ENCODE results near the gene ADGRF3. TPM values are rescaled to one million over a fixed set of nuclear protein-coding genes. Genes with fewer than 3 reads are reported as not detected.
"Not testable (repeated sequence)": the region's sequence is repeated elsewhere in the genome, so short reads cannot be mapped to it uniquely, and the experiment has no call there.

ADGRF3 gene
- total RNA-seq, 2 experiments from 2014 or later, result 0.96 to 1.3 TPM

DNA sequence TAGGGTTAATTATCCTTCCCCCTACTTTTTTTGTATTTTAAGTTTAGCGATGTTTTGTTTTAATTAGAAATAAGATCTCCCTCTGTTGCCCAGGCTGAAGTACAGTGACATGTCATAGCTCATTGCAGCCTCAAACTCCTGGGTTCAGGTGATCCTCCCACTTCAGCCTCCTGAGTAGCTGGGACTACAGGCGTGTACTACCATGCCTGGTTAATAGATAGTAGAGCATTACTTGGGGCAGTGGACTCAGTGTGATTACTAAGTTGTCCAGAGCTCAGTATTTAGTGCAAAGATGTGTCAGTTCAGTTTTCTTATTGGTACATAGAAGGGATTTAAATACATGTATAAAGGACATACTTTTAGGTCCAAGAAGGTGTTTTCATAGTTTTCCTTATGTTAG, 9.5 kb upstream of the ADGRF3 start:
- peaks cover 18% of the 10 kb centered on the region for H3K36me3 ChIP-seq (ENCODE audit: insufficient read depth, low read length)
- H3K27me3 ChIP-seq (ENCODE audit: control insufficient read depth in 1 of 2, insufficient read depth in 2 of 2, low read length in 2 of 2), result no peaks in the 10 kb centered on the region
- intact Hi-C loops (cut with DNase I, micrococcal nuclease), result no loop called here
- ChIA-PET CTCF (no interaction called here), POLR2A (interaction anchor here (1.1 kb wide), 1 partner anchor 10 kb away, joined by 3 read pairs; the partner anchor contains the start of gene SELENOI)
- Mint-ChIP-seq H3K27ac (no peak overlapping the region), H3K4me3 (no peak overlapping the region), H3K4me1 (ENCODE audit: low read depth) (peaks cover 66% of the 10 kb centered on the region), H3K36me3 (ENCODE audit: low read depth) (peaks cover 29% of the 10 kb centered on the region), H3K27me3 (no peaks in the 10 kb centered on the region), H3K9me3 (no peaks in the 10 kb centered on the region)
- ATAC-seq (ENCODE audit: poor library complexity) (no peak), DNase-seq (no peak)
- no peaks in the 10 kb centered on the region for H3K9me3 ChIP-seq (ENCODE audit: control insufficient read depth in 1 of 2, insufficient read depth in 1 of 2, low read length in 2 of 2)
- H3K4me1 ChIP-seq (ENCODE audit: insufficient read depth, low read length), result no peaks in the 10 kb centered on the region
- no peak overlapping the region for H3K4me3 ChIP-seq (ENCODE audit: low read length)
- TF ChIP-seq, protein P1, sequence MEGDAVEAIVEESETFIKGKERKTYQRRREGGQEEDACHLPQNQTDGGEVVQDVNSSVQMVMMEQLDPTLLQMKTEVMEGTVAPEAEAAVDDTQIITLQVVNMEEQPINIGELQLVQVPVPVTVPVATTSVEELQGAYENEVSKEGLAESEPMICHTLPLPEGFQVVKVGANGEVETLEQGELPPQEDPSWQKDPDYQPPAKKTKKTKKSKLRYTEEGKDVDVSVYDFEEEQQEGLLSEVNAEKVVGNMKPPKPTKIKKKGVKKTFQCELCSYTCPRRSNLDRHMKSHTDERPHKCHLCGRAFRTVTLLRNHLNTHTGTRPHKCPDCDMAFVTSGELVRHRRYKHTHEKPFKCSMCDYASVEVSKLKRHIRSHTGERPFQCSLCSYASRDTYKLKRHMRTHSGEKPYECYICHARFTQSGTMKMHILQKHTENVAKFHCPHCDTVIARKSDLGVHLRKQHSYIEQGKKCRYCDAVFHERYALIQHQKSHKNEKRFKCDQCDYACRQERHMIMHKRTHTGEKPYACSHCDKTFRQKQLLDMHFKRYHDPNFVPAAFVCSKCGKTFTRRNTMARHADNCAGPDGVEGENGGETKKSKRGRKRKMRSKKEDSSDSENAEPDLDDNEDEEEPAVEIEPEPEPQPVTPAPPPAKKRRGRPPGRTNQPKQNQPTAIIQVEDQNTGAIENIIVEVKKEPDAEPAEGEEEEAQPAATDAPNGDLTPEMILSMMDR (IDR thresholded peaks at IDR 0.05), result no peak
- no peak overlapping the region for H3K27ac ChIP-seq (ENCODE audit: low read depth in 1 of 2, low read length in 2 of 2)

DNA sequence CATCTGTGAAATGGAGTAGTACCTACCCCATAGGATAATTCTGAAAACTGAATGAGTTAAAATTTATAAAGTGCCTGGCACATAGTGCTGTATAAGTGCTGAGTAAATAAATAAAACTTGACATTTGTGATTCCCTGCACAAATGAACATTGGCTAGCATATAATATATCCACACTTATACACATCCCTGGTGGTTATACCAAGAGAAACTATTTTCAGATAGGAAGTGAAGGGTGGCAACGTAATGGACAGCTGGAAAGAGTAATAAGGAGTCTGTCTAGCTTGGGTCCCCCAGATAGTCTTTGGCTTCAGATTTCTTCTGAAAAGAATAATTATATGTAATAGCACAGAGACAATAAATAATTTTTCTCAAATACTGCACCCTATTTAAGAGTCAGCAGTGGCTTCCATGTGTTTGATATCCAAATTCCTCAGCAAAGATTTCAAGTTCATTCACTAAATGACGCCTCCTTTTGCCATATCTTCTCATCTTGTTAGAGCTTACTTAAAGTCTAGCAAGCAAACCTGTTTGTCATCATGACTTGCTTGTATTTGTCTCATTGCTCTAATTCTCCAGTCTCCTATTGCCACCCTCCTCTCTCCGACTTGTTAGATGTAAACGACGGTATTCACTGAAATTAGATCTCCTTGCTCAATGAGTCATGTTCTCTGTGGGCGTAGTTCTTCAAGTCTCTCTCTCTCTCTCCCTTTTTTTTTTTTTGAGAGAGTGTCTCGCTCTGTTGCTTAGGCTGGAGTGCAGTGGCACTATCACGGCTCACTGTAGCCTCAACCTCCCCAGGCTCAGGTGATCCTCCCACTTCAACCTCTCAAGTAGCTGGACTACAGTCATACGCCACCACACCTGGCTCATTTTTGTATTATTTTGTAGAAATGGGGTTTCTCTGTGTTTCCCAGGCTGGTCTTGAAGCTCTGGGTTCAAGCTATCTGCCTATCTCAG, 8.7 kb upstream of the ADGRF3 start:
- intact Hi-C loops (cut with DNase I, micrococcal nuclease), result no loop called here
- no peak overlapping the region for H3K27ac ChIP-seq (ENCODE audit: low read depth in 1 of 2, low read length in 2 of 2)
- TF ChIP-seq, protein P1 (IDR thresholded peaks at IDR 0.05), result no peak
- no peaks in the 10 kb centered on the region for H3K27me3 ChIP-seq (ENCODE audit: control insufficient read depth in 1 of 2, insufficient read depth in 2 of 2, low read length in 2 of 2)
- Mint-ChIP-seq H3K9me3 (no peaks in the 10 kb centered on the region), H3K4me3 (no peak overlapping the region), H3K4me1 (ENCODE audit: low read depth) (peaks cover 66% of the 10 kb centered on the region), H3K36me3 (ENCODE audit: low read depth) (peaks cover 22% of the 10 kb centered on the region), H3K27ac (no peak overlapping the region), H3K27me3 (no peaks in the 10 kb centered on the region)
- ChIA-PET POLR2A (interaction anchor here (1.1 kb wide), 1 partner anchor 9 kb away, joined by 3 read pairs; the partner anchor contains the start of gene SELENOI), CTCF (no interaction called here)
- H3K36me3 ChIP-seq (ENCODE audit: insufficient read depth, low read length), result peaks cover 18% of the 10 kb centered on the region
- ATAC-seq (ENCODE audit: poor library complexity) (no peak), DNase-seq (no peak)
- no peaks in the 10 kb centered on the region for H3K9me3 ChIP-seq (ENCODE audit: control insufficient read depth in 1 of 2, insufficient read depth in 1 of 2, low read length in 2 of 2)
- H3K4me1 ChIP-seq (ENCODE audit: insufficient read depth, low read length), result peaks cover under 1% of the 10 kb centered on the region
- no peak overlapping the region for H3K4me3 ChIP-seq (ENCODE audit: low read length)

DNA sequence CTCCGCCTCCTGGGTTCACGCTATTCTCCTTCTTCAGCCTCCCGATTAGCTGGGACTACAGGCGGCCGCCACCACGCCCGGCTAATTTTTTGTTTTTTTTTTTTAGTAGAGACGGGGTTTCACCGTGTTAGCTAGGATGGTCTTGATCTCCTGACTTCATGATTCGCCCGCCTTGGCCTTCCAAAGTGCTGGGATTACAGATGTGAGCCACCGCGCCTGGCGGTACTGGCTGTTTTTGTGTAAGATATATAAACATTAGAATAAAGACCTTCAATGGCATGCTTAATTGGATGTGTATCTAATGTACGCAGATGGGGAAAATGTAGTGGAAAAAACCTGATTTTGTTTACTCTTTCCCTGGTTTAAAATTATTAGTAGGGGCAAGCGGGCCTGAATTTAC, 7.9 kb upstream of the ADGRF3 start:
- CTCF ChIA-PET; intact Hi-C loops (cut with DNase I, micrococcal nuclease); H3K27ac Mint-ChIP-seq; H3K9me3 Mint-ChIP-seq; H3K4me1 ChIP-seq (ENCODE audit: insufficient read depth, low read length); DNase-seq; H3K27ac ChIP-seq (ENCODE audit: low read depth in 1 of 2, low read length in 2 of 2); H3K27me3 Mint-ChIP-seq; POLR2A ChIA-PET; H3K9me3 ChIP-seq (ENCODE audit: control insufficient read depth in 1 of 2, insufficient read depth in 1 of 2, low read length in 2 of 2); H3K4me3 Mint-ChIP-seq; H3K4me3 ChIP-seq (ENCODE audit: low read length); ATAC-seq (ENCODE audit: poor library complexity); H3K27me3 ChIP-seq (ENCODE audit: control insufficient read depth in 1 of 2, insufficient read depth in 2 of 2, low read length in 2 of 2): not testable (repeated sequence)
- H3K4me1 Mint-ChIP-seq (ENCODE audit: low read depth), result peaks cover 59% of the 10 kb centered on the region
- H3K36me3 Mint-ChIP-seq (ENCODE audit: low read depth), result peaks cover 22% of the 10 kb centered on the region
- peaks cover 18% of the 10 kb centered on the region for H3K36me3 ChIP-seq (ENCODE audit: insufficient read depth, low read length)
